ENCODE results near the gene NXPH2. TPM values are rescaled to one million over a fixed set of nuclear protein-coding genes. Genes with fewer than 3 reads are reported as not detected.
"Not testable (repeated sequence)": the region's sequence is repeated elsewhere in the genome, so short reads cannot be mapped to it uniquely, and the experiment has no call there.

NXPH2 gene
- polyA plus RNA-seq, 1 donor, result 5.6 TPM

- no peak for DNase-seq
These were observed 19.5 kb downstream of the NXPH2 start for GRCh38 chr2:138760676-138761075.

DNA sequence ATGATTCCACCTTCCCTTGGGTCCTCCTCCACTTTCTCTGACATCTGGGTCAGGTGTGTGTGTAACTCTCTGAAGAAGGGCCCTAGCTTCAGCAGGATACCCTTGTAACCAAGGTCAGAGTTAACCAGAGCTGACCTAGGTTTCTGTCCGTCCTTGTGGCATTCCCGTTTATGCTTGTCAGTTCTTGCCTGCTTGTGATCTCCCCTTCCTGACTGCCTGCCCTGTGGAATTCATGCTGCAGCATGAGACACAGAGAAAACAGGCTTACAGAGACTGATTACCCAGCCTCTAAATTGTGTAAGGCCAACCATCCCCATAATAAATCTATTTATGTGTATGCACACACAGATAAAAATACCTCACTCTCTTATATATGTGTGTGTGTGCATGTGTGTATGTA is 22.8 kb downstream of the NXPH2 start:
- DNase-seq, result no peak

- no peak for DNase-seq
These were observed 27.8 kb downstream of the NXPH2 start for GRCh38 chr2:138752197-138752956.

- DNase-seq, result no peak
These were observed 35.5 kb downstream of the NXPH2 start for GRCh38 chr2:138744713-138745112.

GRCh38 chr2:138742441-138743057 is 37.6 kb downstream of the NXPH2 start:
- DNase-seq, result no peak

GRCh38 chr2:138741851-138742250 is 38.3 kb downstream of the NXPH2 start:
- no peak for DNase-seq

GRCh38 chr2:138737009-138737554 is 43.1 kb downstream of the NXPH2 start:
- not testable (repeated sequence) for DNase-seq

- no peak for DNase-seq
These were observed 47.5 kb downstream of the NXPH2 start for GRCh38 chr2:138732651-138733050.

DNA sequence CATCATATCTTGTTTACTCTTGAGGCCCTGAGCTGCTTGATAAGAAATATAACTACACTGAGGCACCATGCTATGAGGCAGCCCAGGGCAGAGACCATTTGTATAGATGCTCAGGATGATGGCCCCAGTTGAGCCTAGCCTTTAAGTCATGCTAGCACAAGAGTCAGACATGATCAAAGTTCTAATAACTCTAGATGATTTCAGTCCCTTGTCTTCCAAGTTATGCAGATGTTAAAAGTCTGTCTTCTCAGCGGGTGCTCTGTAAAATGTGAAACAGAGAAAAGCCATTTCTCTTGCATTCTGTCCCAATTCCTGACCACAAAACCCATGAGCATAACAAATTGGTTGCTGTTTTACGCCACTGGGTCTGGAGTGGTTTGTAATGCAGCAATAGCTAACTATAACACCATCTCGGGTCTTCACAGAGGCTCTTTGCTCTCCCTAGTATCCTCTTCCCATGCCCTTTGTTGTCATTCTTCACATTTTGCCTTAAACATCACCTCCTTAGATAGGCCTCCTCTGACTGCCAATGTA is 49.6 kb downstream of the NXPH2 start:
- no peak for DNase-seq

DNA sequence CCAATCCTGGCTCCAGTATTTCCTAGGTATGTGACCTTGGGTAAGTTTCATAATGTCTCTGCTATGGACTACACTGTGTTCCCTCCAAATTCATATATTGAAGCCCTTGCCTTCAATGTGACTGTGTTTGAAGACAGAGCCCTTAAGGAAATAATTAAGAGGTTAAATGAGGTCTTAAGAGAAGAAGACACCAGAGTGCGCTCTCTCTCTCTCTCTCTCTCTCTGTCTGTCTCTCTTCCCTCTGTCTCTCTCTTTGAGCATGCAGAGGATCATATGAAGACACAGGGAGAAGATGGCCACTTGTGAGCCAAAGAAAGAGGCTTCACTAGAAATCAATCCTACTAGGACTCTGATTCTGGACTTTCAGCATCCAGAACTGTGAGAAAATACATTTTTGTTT is 52.2 kb downstream of the NXPH2 start:
- DNase-seq, result no peak

DNA sequence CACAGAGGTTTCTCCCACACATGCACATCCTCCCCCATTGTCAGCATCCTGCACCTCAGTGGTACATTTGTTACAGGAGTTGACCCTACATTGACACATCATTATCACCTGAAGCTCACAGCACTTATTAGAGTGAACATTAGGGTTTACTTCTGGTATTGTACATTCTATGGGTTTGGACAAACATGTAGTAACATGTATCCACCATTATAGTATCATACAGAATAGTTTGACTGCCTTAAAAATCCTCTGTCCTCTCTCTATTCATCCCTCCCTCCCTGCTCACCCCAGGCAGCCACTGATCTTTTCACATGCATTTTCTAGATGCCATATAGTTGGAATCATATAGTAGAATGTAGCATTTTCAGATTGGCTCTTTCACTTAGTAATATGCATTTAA is 53.5 kb downstream of the NXPH2 start:
- no peak for DNase-seq

DNA sequence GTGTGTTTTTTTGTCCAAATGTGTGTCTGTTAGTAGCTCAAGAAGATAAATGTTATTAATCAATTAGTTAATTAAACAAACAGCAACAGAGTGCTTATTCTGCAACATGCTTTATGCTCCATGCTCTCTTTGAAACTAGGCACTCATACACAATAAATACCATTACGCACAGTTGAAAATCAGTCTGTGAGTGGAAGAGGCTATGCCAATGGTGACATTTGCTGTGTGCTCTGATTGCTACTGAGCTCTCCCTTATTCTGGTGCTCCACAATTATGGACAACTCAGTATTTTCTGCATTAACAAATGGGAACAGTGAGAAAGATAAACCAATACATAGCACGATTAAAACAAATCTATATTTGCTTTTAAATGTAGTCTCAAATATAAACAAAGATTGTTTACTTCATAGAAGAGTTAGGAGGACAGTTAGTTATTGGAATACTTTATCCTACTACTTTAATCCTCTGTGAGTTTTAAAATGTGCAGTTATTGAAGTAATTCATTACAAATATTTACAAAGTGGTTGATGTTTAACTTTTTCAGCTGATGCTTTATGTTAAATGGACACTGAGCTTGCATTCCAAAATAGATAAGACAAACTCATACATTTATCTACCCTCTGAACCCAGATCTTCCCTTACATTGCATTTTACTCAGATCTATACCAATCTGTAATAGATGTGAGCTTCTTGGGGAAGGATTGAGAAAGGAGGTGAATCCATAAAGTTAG is 55.3 kb downstream of the NXPH2 start:
- DNase-seq, result no peak

- no peak for DNase-seq
These were observed 55.9 kb downstream of the NXPH2 start for GRCh38 chr2:138724327-138724726.

- DNase-seq, result no peak
These were observed 56.8 kb downstream of the NXPH2 start for GRCh38 chr2:138723196-138723987.

DNA sequence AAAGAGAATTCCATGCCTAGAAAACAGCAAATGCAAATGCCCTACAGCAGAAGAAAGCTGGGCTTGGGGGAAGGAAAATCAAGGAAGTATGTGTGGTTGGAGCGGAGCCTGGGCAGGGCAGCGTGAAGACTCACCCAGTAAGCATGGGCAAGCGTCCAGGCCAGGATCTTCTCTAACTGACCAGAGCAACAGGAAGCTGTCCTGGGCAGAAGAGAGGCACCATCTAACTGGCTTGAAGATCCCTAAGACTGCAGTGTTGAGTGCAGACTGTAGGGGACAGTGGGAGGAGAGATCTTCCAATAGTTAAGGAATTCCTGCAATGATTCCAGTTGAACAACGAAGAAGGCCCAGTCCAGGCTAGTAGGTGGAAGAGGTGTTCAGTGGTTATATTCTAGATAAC is 57.9 kb downstream of the NXPH2 start:
- no peak for DNase-seq

DNA sequence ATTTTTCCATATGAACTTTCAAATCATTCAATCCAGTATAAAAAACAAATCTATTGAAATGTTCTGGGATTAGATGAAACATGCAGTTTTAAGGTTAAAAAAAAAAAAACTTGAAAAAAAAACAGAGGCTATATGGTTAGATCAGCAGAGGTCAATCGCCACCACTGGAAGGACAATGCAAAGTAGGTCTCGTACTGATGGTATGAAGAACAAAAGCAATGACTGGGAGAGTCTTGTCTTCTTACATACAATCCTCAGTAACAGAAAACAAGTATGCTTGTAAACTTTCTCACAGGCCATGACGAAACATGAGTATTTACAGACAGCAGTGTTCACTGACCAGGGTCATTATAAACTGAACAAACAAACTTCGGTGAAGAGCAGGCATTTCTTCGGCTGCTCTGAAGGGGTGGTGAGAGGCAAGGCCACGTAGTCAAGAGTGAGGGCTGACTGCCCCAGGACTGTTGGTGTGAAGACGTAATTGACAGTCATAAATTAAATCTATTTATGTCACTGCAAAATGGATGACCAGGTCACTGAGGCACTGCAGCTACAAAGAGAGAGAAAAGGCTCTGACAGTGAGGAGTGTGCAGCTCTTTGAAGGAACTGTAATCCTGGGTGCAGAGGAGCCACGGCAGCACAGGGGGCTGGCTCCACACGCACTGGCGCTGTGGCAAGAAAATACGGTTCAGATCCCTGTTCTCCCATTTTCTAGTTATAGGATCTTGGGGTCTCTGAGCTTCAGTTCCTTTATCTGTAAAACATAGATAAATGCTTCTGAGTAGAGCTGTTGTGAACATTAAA is 60.0 kb downstream of the NXPH2 start:
- no peak for DNase-seq

DNA sequence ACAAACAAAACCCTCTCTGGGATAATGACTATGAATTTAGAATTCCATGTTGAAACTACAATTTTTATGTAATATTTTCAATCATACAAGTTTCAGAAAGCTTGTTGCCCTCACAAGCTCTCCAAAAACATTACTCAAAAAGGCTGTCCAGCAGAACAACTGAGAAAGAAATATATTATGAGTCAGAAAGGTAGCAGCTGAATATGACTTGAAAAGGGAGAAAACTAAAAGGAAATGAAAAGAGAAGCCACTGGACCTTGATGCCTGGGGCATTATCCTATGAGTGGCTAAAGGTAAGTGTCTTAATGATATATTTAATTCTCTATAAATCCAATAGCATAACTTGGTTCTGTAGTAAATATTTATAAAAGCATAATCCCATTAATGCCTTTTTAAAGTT is 61.8 kb downstream of the NXPH2 start:
- DNase-seq, result no peak

DNA sequence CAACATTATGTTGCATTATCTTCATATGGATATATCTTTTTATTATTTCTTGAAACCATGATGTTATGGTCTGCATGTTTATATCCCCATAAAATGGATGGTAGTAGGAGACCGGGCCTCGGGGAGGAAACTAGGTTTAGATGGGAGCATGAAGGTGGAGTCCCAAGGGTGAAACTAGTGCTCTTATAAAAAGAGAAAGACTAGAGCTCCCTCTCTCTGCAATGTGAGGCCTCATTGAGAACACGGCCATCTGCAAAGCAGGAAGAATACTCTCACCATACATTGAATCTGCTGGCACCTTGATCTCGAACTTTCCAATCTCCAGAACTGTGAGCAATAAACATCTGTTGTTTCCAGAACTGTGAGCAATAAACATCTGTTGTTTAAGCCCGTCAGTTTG is 64.0 kb downstream of the NXPH2 start:
- no peak for DNase-seq

DNA sequence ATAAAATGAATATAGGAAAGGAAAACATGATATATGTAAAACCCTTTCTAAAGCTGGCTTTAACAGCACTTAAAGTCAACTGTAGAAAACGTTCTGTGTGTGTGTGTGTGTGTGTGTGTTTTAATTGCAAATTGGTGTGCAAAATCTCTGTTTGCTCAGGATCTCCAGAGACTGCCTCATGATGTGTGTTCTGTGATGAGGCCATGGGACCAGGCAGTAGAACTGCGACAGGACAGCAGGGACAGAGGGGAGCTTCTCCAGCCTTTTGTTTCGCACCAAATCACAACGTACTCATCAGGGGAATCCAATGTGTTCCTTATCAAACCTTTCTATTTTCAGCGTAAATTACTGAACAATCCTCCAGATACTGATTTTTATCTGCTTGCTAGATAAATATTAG is 66.7 kb downstream of the NXPH2 start:
- no peak for DNase-seq

GRCh38 chr2:138713069-138713496 is 67.1 kb downstream of the NXPH2 start:
- DNase-seq, result no peak

Data from left kidney (tissue), 2 donors.